GM12878 (cell line): ENCODE data around the gene ISG20. TPM values are rescaled to one million over a fixed set of nuclear protein-coding genes. Genes with fewer than 3 reads are reported as not detected.

Experiments
- CEBPZ ChIP-seq: fragments of 150-350 bp; IDR thresholded peaks from 2 replicates; pipeline ENCODE4 v1.6.1; 2016; ENCODE audit warnings: low read depth, low read length
- REST ChIP-seq: IDR thresholded peaks from 2 replicates; pipeline ENCODE4 v1.6.1; 2012; ENCODE audit warnings: mild to moderate bottlenecking, low read depth, low read length
- polyA plus RNA-seq, 11 experiments: library from polyadenylated mRNA; depleted of rRNA in 4 of 11; unstranded in 6 of 11; stranded (reverse) in 5 of 11; fragments of >200 nt; fragmentation: Nextera tagmentation in 4 of 11; fragmentation: Illumina TruSeq in 1 of 11; extraction: Ambion mirVana in 4 of 11; extraction: Trizol in 1 of 11; gene quantifications; 1 replicate in 1 of 11; 2 replicates in 10 of 11; pipeline versions ENCODE4 v1.2.1 to v1.2.3, GENCODE V29; 2011 to 2016; ENCODE audit warnings: inconsistent platforms in 2 of 11, missing spikeins in 2 of 11, low read depth in 1 of 11
- total RNA-seq, 4 experiments: library from RNA; depleted of rRNA in 3 of 4; stranded (reverse); fragments of >200 nt in 3 of 4; fragmentation: Illumina TruSeq in 1 of 4; extraction: Trizol in 1 of 4; gene quantifications; 2 replicates each; pipeline versions ENCODE4 v1.2.1 to v1.2.3, GENCODE V29; 2013 to 2021
- TF ChIP-seq, protein P1 (sequence below): IDR thresholded peaks from 2 replicates; pipeline ENCODE4 v1.6.1; 2011; ENCODE audit warnings: low read depth, mild to moderate bottlenecking, low read length, moderate library complexity, borderline replicate concordance; ENCODE audit errors: extremely low read depth
- TF ChIP-seq, protein P2 (sequence below): IDR thresholded peaks from 2 replicates; pipeline ENCODE4 v1.6.1; 2012; ENCODE audit warnings: low read length, inconsistent platforms

Gene ISG20
- total and polyA plus RNA-seq, 10 of the 15 experiments (the other 5 are each of a cell fraction or from before 2014, with no cell fraction given) = 23.4 to 210 (median 85.9) TPM

- no peak for TF ChIP-seq CEBPZ
- TF ChIP-seq REST = no peak
- TF ChIP-seq, protein P1, sequence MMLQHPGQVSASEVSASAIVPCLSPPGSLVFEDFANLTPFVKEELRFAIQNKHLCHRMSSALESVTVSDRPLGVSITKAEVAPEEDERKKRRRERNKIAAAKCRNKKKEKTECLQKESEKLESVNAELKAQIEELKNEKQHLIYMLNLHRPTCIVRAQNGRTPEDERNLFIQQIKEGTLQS = no peak
- TF ChIP-seq, protein P2, sequence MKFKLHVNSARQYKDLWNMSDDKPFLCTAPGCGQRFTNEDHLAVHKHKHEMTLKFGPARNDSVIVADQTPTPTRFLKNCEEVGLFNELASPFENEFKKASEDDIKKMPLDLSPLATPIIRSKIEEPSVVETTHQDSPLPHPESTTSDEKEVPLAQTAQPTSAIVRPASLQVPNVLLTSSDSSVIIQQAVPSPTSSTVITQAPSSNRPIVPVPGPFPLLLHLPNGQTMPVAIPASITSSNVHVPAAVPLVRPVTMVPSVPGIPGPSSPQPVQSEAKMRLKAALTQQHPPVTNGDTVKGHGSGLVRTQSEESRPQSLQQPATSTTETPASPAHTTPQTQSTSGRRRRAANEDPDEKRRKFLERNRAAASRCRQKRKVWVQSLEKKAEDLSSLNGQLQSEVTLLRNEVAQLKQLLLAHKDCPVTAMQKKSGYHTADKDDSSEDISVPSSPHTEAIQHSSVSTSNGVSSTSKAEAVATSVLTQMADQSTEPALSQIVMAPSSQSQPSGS = no peak
- TF ChIP-seq, all 136 proteins: peak for 0
Measured at GRCh38 chr15:88646951-88647350, 8.1 kb downstream of the ISG20 start (continued).
